ENCODE data around the gene VPS4A.

DNA sequence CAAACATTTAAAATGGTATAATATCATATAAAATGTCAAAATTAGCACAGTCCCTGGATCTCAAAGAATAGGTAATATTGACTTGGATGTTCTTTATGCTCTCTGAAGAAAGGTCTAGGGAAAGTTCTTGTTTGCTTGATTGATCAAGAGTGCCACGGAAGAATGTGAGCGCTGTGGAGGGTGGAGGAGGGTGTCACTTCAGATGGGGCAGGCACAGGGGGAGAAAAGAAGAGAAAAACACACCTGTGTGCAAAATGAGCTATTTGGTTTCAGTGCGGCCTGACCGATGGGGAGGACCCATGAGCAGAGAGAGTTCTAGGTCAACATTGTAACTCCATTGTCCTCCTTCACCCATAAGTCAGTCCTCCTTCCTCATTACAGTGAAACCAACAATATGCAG is 8.8 kb upstream of the VPS4A start:
- TF ChIP-seq, protein P1, sequence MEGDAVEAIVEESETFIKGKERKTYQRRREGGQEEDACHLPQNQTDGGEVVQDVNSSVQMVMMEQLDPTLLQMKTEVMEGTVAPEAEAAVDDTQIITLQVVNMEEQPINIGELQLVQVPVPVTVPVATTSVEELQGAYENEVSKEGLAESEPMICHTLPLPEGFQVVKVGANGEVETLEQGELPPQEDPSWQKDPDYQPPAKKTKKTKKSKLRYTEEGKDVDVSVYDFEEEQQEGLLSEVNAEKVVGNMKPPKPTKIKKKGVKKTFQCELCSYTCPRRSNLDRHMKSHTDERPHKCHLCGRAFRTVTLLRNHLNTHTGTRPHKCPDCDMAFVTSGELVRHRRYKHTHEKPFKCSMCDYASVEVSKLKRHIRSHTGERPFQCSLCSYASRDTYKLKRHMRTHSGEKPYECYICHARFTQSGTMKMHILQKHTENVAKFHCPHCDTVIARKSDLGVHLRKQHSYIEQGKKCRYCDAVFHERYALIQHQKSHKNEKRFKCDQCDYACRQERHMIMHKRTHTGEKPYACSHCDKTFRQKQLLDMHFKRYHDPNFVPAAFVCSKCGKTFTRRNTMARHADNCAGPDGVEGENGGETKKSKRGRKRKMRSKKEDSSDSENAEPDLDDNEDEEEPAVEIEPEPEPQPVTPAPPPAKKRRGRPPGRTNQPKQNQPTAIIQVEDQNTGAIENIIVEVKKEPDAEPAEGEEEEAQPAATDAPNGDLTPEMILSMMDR (IDR thresholded peaks at IDR 0.05; ENCODE audit: poor library complexity, severe bottlenecking), result no peak
- TF ChIP-seq EZH2 (IDR thresholded peaks at IDR 0.05; ENCODE audit: borderline replicate concordance, insufficient read depth, low read length, poor library complexity, severe bottlenecking) (no peak), RAD21 (conservative IDR thresholded peaks at IDR 0.05) (no peak), POLR2AphosphoS5 (IDR thresholded peaks at IDR 0.05) (no peak), TAF1 (IDR thresholded peaks at IDR 0.05; ENCODE audit: low read depth) (no peak)
